H1 (cell line): ENCODE data around the gene LRRK1. TPM values are rescaled to one million over a fixed set of nuclear protein-coding genes. Genes with fewer than 3 reads are reported as not detected.
A peak's percentile ranks its signal among the peaks of the same experiment; 100 is the strongest.

Experiments
- ASH2L ChIP-seq: fragments of 200-600, 300-600 bp; sonication (generic); IDR thresholded peaks from one replicate; pipeline ENCODE4 v1.7.1; 2017; ENCODE audit warnings: low read length
- BACH1 ChIP-seq: IDR thresholded peaks from 2 replicates; pipeline ENCODE4 v1.6.1; 2012; ENCODE audit warnings: low read length, improper control_type of control experiment
- BCL11A ChIP-seq, 2 experiments: IDR thresholded peaks; one replicate each; pipeline ENCODE4 v1.6.1; 2011; ENCODE audit warnings: low read depth in 2 of 2, low read length in 2 of 2, mild to moderate bottlenecking in 2 of 2
- CTBP2 ChIP-seq: IDR thresholded peaks from 2 replicates; pipeline ENCODE4 v1.7.0; 2011; ENCODE audit warnings: borderline replicate concordance, mild to moderate bottlenecking, moderate library complexity, mixed read lengths, low read length; ENCODE audit not compliant: insufficient read depth, insufficient read length
- EZH2 ChIP-seq: fragments of 200-600 bp; sonication (generic); IDR thresholded peaks from 2 replicates; pipeline ENCODE4 v1.7.1; 2012; ENCODE audit warnings: low read depth, mild to moderate bottlenecking, moderate library complexity, low read length, inconsistent platforms; ENCODE audit not compliant: severe bottlenecking
- FOSL1 ChIP-seq: IDR thresholded peaks from 2 replicates; pipeline ENCODE4 v1.6.1; 2011; ENCODE audit warnings: mild to moderate bottlenecking, low read depth, low read length, moderate library complexity; ENCODE audit not compliant: insufficient read depth
- HDAC2 ChIP-seq, 2 experiments: fragments of 300-600 bp in 1 of 2; sonication (generic) in 1 of 2; IDR thresholded peaks; 2 replicates each; pipeline ENCODE4 v1.6.1; 2011 to 2012; ENCODE audit warnings: low read depth in 2 of 2, low read length in 2 of 2, mild to moderate bottlenecking in 2 of 2, moderate library complexity in 2 of 2, borderline replicate concordance in 1 of 2, inconsistent platforms in 1 of 2
- HDAC6 ChIP-seq: IDR thresholded peaks from one replicate; pipeline ENCODE4 v1.7.1; 2012; ENCODE audit warnings: low read depth, mild to moderate bottlenecking, inconsistent platforms, low read length, moderate library complexity
- KDM4A ChIP-seq: IDR thresholded peaks from one replicate; pipeline ENCODE4 v1.7.1; 2012; ENCODE audit warnings: low read depth, mild to moderate bottlenecking, moderate library complexity, low read length, inconsistent platforms; ENCODE audit not compliant: severe bottlenecking
- NANOG ChIP-seq: IDR thresholded peaks from 2 replicates; pipeline ENCODE4 v1.6.1; 2011; ENCODE audit warnings: low read length, low read depth, mild to moderate bottlenecking, inconsistent platforms; ENCODE audit not compliant: insufficient read depth, poor library complexity, severe bottlenecking
- NRF1 ChIP-seq: IDR thresholded peaks from 2 replicates; pipeline ENCODE4 v1.6.1; 2011; ENCODE audit warnings: mild to moderate bottlenecking, low read depth, low read length, improper control_type of control experiment
- RAD21 ChIP-seq, 2 experiments: IDR thresholded peaks in 1 of 2; conservative IDR thresholded peaks in 1 of 2; 2 replicates each; pipeline ENCODE4 v1.6.1; 2011; ENCODE audit warnings: low read depth in 2 of 2, low read length in 2 of 2, improper control_type of control experiment in 1 of 2, inconsistent platforms in 1 of 2, mild to moderate bottlenecking in 1 of 2, moderate library complexity in 1 of 2
- RNF2 ChIP-seq: fragments of 200-900, 300-1000 bp; sonication (generic); IDR thresholded peaks from 2 replicates; pipeline ENCODE4 v1.7.1; 2016; ENCODE audit warnings: borderline replicate concordance, low read depth, mild to moderate bottlenecking, antibody characterized with exemption, low read length; ENCODE audit not compliant: poor library complexity, severe bottlenecking; ENCODE audit errors: missing control alignments
- SUZ12 ChIP-seq: fragments of 200-600 bp; sonication (generic); IDR thresholded peaks from 2 replicates; pipeline ENCODE4 v1.6.1; 2012; ENCODE audit warnings: mild to moderate bottlenecking, inconsistent platforms, low read length, moderate library complexity, mixed read lengths
- TEAD4 ChIP-seq: IDR thresholded peaks from 2 replicates; pipeline ENCODE4 v1.6.1; 2012; ENCODE audit warnings: low read depth, low read length, inconsistent platforms, mixed read lengths
- polyA plus RNA-seq, 7 experiments: library from polyadenylated mRNA; depleted of rRNA in 3 of 7; stranded (reverse) in 5 of 7; unstranded in 2 of 7; fragments of >200 nt in 5 of 7; fragments of 200-250 nt in 2 of 7; gene quantifications; 1 replicate in 5 of 7; 2 replicates in 1 of 7; 4 replicates in 1 of 7; pipeline versions ENCODE4 v1.2.1 to v1.2.3, GENCODE V29; 2011 to 2013; ENCODE audit warnings: missing spikeins in 2 of 7, mixed read lengths in 2 of 7
- total RNA-seq: library from RNA; stranded (reverse); fragmentation: NEBNext Ultra II Directional; extraction: Animal tissue kit (Norgen Biotek cat#: 25700); gene quantifications from 2 replicates; pipeline ENCODE4 v1.2.1, GENCODE V29; 2021
- TF ChIP-seq, protein P1 (sequence below): IDR thresholded peaks from 2 replicates; pipeline ENCODE4 v1.6.1; 2011; ENCODE audit warnings: low read depth, mild to moderate bottlenecking, low read length; ENCODE audit not compliant: insufficient read depth
- TF ChIP-seq, protein P2 (sequence below): IDR thresholded peaks from 2 replicates; pipeline ENCODE4 v1.6.1; 2012; ENCODE audit warnings: low read length, inconsistent platforms

The LRRK1 gene
- total and polyA plus RNA-seq, 2 of the 8 experiments (the other 6 are each of a cell fraction or from before 2014, with no cell fraction given) = 1.2 to 3.6 TPM

DNA sequence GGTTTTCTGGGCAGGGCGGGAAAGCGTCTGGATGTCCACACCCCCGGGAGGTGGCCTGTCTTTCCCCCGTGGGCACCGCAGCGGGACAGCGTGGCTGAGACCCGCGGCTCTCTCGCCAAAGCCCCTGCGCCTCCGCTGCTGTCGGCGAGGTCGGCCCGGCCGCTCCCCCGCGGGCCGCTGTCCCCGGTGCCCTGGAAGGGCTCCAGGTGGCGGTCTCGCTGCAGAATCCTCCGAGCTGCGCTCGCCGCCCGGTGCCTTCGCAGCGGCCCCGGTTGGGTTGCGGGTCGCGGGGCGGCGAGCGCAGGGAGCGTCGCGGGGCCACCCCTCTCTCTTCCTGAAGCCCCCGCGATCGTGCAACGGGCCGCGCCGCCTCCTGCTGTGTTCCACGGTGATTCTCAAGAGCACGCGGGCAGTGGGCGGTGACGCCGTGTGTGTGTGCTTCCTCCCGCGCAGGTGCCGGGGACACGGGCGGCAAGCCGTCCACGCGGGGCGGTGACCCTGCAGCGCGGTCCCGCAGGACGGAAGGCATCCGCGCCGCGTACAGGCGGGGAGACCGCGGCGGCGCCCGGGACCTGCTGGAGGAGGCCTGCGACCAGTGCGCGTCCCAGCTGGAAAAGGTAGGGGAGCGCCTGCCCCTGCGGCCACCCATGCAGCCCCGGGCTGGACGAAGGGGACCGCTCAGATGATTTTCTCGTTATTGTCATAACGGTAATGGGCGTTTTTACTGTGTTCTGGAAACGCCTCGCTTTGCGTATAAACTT lies 54.4 kb downstream of the LRRK1 start (continued):
- no peak for TF ChIP-seq NANOG
- TF ChIP-seq, protein P1, sequence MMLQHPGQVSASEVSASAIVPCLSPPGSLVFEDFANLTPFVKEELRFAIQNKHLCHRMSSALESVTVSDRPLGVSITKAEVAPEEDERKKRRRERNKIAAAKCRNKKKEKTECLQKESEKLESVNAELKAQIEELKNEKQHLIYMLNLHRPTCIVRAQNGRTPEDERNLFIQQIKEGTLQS = no peak
- peak in 1 of 2 experiments; percentile 90; a peak in 2 of 4 replicates for TF ChIP-seq HDAC2 (IDR thresholded peaks at IDR 0.05; ENCODE audit: borderline replicate concordance in 1 of 2, low read depth in 2 of 2, low read length in 2 of 2)
- TF ChIP-seq EZH2 = peak; percentile 86
- peak; percentile 47 for TF ChIP-seq ASH2L
- no peak for TF ChIP-seq BCL11A (IDR thresholded peaks at IDR 0.05; ENCODE audit: low read depth in 2 of 2, low read length in 2 of 2)
- TF ChIP-seq, protein P2, sequence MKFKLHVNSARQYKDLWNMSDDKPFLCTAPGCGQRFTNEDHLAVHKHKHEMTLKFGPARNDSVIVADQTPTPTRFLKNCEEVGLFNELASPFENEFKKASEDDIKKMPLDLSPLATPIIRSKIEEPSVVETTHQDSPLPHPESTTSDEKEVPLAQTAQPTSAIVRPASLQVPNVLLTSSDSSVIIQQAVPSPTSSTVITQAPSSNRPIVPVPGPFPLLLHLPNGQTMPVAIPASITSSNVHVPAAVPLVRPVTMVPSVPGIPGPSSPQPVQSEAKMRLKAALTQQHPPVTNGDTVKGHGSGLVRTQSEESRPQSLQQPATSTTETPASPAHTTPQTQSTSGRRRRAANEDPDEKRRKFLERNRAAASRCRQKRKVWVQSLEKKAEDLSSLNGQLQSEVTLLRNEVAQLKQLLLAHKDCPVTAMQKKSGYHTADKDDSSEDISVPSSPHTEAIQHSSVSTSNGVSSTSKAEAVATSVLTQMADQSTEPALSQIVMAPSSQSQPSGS = no peak
- peak; percentile 77 for TF ChIP-seq BACH1
- no peak for TF ChIP-seq FOSL1
- TF ChIP-seq NRF1 = no peak
- peak; percentile 88 for TF ChIP-seq SUZ12
- peak; percentile 42 for TF ChIP-seq KDM4A
- TF ChIP-seq HDAC6 = no peak
- TF ChIP-seq CTBP2 = peak; percentile 61
- peak; percentile 20 to 55; a peak in 3 of 4 replicates for TF ChIP-seq RAD21 (IDR thresholded peaks at IDR 0.05 in 1 of 2, conservative IDR thresholded peaks at IDR 0.05 in 1 of 2; ENCODE audit: low read depth in 2 of 2, low read length in 2 of 2)
- no peak for TF ChIP-seq TEAD4
- peak; percentile 56 for TF ChIP-seq RNF2
